KOPT-K1 (cell line): ENCODE measurements around the gene ABHD6.
"Not testable (repeated sequence)": the region's sequence is repeated elsewhere in the genome, so short reads cannot be mapped to it uniquely, and the experiment has no call there.

ENCODE experiments used
- H3K27ac ChIP-seq: fragments of 200-600 bp; sonication (generic); 2 replicates; pipeline ENCODE4 v1.5.1; 2016; ENCODE audit warnings: antibody characterized with exemption, mild to moderate bottlenecking, low read depth, low read length; ENCODE audit not compliant: poor library complexity, severe bottlenecking
- H3K36me3 ChIP-seq: fragments of 200-600 bp; sonication (generic); 2 replicates; pipeline ENCODE4 v1.5.1; 2017; ENCODE audit warnings: antibody characterized with exemption, mild to moderate bottlenecking, low read length, moderate library complexity; ENCODE audit not compliant: insufficient read depth
- H3K9me3 ChIP-seq: fragments of 200-600 bp; sonication (generic); 2 replicates; pipeline ENCODE4 v1.5.1; 2017; ENCODE audit warnings: antibody characterized with exemption, low read length, mild to moderate bottlenecking; ENCODE audit not compliant: insufficient read depth, poor library complexity, severe bottlenecking

Gene ABHD6

GRCh38 chr3:58246148-58247047 lies 8.8 kb downstream of the ABHD6 start:
- no peaks in the 10 kb centered on the region for H3K36me3 ChIP-seq
- no peaks in the 10 kb centered on the region for H3K9me3 ChIP-seq
- no peak overlapping the region for H3K27ac ChIP-seq

- no peaks in the 10 kb centered on the region for H3K9me3 ChIP-seq
- no peaks in the 10 kb centered on the region for H3K36me3 ChIP-seq
- H3K27ac ChIP-seq, result no peak overlapping the region
Measured at GRCh38 chr3:58249358-58250092, 11.9 kb downstream of the ABHD6 start.

GRCh38 chr3:58250093-58250707 lies 12.6 kb downstream of the ABHD6 start:
- Histone ChIP-seq H3K27ac (no peak overlapping the region), H3K36me3 (no peaks in the 10 kb centered on the region), H3K9me3 (no peaks in the 10 kb centered on the region)

DNA sequence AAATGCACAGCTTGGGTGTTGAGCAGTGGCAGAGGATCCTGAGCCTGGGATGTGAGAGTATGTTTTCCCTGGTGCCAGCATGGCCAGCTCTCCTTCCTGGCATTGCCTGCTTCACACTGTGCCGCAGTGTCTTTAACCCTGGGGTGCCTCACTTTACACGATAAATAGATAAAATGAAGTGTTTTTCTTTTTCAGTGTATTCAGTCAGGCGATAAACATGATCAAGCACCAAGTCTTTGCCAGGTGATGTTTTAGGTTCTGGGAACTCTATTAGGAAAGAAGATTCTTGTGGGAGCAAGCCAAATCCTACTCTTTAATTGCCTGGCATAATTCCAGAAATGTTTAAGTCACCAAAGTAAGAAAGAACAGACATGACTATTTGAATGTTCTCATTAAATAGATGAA lies 14.0 kb downstream of the ABHD6 start:
- no peaks in the 10 kb centered on the region for H3K9me3 ChIP-seq
- H3K27ac ChIP-seq, result no peak overlapping the region
- no peaks in the 10 kb centered on the region for H3K36me3 ChIP-seq

DNA sequence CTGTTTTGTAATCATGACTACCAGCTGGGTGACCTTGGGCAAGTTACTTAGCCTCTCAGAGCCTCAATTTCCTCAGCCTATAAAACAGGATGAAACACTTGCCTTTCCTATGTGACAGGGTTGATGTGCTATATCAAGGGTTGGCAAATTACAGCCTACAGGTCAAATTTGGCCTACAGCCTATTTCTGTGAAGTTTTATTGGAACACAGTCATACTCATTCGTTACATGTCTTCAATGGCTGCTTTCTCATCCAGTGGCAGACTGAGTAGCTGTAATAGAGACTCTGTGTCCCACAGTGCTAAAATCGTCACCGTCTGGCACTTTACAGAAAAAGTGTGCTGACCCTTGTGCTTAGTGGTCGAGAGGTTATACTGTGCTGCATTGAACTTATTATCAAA lies 16.6 kb downstream of the ABHD6 start:
- Histone ChIP-seq H3K36me3 (no peaks in the 10 kb centered on the region), H3K27ac (no peak overlapping the region), H3K9me3 (no peaks in the 10 kb centered on the region)

GRCh38 chr3:58256061-58256460 lies 18.5 kb downstream of the ABHD6 start:
- H3K9me3 ChIP-seq, result no peaks in the 10 kb centered on the region
- no peak overlapping the region for H3K27ac ChIP-seq
- H3K36me3 ChIP-seq, result no peaks in the 10 kb centered on the region

DNA sequence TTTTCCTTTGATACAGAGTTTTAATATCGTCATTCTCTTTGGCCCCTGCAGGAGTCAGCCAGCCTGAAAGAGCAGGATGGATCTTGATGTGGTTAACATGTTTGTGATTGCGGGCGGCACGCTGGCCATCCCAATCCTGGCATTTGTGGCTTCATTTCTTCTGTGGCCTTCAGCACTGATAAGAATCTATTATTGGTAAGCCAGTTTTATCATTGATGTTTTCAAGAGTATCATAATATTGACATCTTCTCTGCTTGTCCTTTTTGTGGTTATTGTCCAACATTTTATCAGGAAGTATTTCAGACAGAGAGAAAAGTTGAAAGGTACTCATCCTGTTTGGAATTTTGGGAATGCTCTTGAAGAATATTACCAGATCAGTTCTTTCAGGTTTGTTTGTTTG lies 18.9 kb downstream of the ABHD6 start:
- no peak overlapping the region for H3K27ac ChIP-seq

DNA sequence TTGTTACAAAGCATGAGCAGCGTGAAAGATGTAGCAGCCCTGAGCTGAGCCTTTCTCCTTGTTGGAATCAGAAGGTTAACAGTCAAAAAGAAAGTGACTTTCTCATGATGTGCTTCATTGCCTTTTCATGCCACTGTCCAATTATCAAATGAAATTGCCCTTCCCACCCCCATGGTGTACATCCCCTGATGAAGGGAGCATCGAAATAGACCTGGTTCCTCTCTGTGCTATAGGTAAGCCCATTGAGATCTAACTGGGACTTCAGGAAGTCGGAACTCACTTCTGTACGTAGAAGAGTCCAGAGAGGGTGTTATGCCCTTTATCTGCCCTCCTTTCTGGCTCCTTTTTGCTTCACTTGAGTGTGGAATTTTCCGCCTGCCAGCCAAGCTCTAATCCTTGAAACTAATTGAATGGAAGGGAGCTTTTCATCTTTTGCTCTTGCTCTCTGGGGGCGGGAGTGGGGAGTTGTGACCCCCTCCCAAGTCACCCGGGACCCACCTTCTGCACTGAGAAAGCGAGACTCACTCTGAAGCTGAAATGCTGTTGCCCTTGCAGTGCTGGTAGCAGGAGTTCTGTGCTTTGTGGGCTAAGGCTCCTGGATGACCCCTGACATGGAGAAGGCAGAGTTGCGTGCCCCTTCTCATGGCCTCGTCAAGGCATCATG lies 20.9 kb downstream of the ABHD6 start:
- H3K27ac ChIP-seq, result no peak overlapping the region
- H3K9me3 ChIP-seq, result no peaks in the 10 kb centered on the region
- H3K36me3 ChIP-seq, result no peaks in the 10 kb centered on the region

More for the DNA sequence above, 18.9 kb downstream of the ABHD6 start:
- no peaks in the 10 kb centered on the region for H3K9me3 ChIP-seq
- H3K36me3 ChIP-seq, result no peaks in the 10 kb centered on the region

DNA sequence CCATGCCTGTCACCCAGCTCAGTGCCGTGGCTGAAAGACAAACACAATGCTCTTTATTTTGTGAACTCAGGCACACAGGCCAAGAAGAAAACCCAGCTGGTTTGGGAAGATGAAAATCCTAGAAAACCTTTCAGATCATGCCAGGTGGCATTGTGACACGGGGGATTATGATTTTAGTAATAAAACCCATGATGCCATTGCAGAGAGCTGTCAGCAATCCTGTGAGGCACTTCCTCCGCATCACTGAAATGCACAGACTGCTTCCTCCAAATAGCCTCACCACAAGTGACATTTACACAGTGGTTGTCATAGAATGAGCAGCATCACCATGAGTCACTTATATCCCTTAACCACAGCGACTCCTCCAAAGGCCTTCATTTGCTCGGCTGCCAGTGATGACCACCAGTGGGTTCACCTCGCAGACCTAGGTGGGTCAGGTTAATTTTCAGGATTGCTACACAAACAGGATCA lies 22.7 kb downstream of the ABHD6 start:
- Histone ChIP-seq H3K9me3 (no peaks in the 10 kb centered on the region), H3K36me3 (no peaks in the 10 kb centered on the region), H3K27ac (no peak overlapping the region)

GRCh38 chr3:58260733-58261132 lies 23.1 kb downstream of the ABHD6 start:
- Histone ChIP-seq H3K36me3 (no peaks in the 10 kb centered on the region), H3K9me3 (no peaks in the 10 kb centered on the region), H3K27ac (no peak overlapping the region)

GRCh38 chr3:58261954-58262666 lies 24.5 kb downstream of the ABHD6 start:
- Histone ChIP-seq H3K27ac (no peak overlapping the region), H3K36me3 (no peaks in the 10 kb centered on the region)

DNA sequence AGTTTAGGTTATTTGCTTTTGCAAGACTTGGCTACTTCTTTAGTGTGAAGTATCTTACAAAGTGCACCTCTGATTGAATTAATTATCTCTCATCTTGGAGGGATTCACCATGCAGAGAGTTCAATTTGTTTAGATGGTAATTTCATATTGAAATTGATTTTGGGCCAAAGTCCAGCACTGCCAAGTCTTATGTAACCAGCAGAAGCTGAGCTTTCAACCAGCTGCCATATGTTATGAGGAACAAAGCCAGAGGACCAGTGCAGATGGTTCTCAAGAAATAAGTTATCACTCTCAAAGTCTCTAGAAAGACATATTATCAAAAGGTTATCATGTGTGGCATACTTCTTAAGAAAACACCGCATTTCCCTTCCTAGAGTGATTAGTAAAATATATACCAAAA lies 29.0 kb downstream of the ABHD6 start:
- Histone ChIP-seq H3K27ac (no peak overlapping the region), H3K36me3 (no peaks in the 10 kb centered on the region), H3K9me3 (no peaks in the 10 kb centered on the region)

More at GRCh38 chr3:58261954-58262666, 24.5 kb downstream of the ABHD6 start:
- H3K9me3 ChIP-seq, result no peaks in the 10 kb centered on the region

GRCh38 chr3:58267543-58267942 lies 30.0 kb downstream of the ABHD6 start:
- not testable (repeated sequence) for H3K27ac ChIP-seq

DNA sequence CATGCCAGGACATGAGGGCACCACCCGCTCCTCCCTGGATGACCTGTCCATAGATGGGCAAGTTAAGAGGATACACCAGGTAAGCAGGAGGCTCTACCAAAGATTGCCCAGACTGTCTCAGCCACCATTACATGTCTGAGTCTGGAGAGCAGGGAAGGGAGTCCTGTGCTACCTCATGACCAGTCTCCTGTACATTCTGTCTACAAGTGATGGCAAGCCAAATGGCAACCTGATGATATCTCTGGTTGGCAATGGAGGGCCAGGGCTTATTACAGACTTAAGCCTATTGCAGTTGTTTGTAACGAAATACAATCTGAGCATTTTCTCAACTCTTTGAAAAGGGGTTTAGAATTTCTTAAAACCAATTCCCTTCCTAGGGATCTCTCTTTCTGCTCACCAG lies 31.8 kb downstream of the ABHD6 start:
- Histone ChIP-seq H3K9me3 (no peaks in the 10 kb centered on the region), H3K36me3 (no peaks in the 10 kb centered on the region), H3K27ac (no peak overlapping the region)

More at GRCh38 chr3:58267543-58267942, 30.0 kb downstream of the ABHD6 start:
- H3K9me3 ChIP-seq, H3K36me3 ChIP-seq: not testable (repeated sequence)
